ENCODE results near the gene CRIP3.

CRIP3 gene

DNA sequence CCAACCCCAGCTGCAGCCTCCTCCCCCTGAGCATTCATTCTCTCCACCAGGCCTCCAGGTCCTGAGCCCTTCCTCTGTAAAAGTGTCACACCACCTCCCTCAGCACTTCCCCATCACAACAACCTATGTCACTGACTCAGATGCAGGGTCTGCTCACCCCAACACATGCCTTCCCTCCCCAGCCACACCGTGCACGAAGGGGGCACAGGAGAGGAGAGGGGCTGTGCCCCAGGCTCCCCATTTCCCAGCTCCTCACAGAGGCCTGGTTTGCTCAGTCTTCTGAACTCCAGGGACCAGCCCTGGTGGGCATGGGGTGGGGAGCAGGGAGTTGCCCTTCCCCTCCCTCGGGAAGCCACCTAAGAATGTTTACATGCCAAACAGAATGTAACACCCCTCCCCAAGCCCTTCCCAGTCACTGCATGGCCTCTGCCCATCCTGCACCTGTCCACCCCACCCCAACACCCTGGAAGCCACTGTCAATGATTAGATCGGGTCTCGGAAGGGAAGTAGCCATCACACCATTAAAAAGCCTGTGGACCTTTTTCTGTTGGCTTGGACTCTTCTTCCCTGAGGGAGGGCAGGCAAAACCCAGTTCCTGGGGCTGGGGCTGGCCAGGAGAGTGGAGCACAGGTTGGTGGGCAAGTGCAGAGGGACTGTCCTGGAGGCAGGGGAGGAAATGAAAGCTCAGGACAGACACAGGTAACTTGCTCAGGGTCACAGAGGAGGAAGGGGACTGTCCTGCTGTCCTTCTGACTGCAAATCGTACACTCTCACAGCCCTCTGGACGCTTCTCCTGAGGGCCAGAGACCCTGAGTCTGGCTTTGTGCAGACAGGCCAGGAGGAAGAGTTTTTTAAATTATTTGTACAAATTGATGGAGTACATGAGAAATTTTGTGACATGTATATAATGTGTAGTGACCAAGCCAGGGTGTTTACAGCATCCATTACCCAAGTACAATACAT, 20.6 kb downstream of the CRIP3 start:
- no peak for DNase-seq (ENCODE audit: low read depth)

DNA sequence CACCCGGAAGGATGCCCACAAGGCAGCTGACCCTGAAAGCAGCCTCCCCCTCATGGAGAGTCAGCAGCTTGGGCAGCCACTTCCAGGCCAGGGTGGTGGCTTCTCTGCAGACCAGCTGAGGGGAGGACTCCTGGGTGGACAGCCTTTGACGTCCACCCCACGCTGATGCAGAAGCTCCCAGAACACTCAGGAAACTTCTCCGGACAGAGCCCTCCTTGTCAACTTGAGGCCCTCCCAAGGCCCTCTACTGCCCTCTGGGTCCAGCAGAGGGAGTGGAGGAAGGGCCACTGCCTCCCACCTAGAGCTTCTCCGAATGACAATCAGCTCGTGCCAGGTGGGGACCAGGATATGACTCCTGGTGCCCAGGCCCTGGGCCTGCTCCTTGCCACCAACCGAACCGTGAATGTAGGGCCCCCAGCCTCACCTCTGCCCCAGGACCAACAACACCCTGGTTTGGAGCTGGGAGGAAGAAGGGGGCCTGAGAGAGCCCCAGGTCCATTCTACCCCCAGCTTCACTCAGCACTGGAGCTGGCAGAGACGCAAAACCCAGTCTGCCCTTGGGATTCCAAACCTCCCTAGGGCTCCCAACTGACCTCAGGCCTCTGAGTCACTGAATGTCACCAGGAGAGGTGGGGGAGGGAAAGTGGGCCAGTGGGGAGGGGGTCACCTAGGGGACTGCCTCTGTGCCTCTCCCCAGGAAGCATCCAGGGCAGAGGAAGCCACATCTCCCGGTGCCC, 21.5 kb downstream of the CRIP3 start:
- no peak for DNase-seq (ENCODE audit: low read depth)

DNA sequence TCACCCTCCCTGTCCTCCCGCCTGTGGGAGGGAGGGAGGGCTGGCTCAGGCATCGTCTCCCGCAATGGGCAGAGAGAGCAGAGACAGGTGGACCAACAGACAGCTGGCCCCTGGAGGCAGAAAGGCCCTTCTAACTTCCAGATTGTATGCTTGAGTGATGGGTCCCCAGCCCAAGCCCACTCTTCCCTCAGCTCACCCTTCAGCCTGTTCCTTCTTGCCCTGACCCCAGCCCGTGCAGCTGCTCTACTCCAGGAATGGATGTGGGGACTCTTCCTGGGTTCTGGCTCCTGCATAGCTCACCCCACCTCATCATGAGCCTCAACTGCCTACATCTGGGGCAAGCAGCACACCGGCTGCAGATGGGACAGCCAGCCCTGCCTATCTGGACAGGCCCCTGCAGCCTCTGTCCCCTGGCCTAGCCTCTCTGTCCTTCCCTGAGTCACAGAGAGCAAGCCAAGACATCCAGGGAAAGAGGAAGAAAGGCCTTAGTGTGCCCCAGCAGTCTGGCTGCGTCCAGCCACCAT, 22.1 kb downstream of the CRIP3 start:
- DNase-seq (ENCODE audit: low read depth) = no peak

DNA sequence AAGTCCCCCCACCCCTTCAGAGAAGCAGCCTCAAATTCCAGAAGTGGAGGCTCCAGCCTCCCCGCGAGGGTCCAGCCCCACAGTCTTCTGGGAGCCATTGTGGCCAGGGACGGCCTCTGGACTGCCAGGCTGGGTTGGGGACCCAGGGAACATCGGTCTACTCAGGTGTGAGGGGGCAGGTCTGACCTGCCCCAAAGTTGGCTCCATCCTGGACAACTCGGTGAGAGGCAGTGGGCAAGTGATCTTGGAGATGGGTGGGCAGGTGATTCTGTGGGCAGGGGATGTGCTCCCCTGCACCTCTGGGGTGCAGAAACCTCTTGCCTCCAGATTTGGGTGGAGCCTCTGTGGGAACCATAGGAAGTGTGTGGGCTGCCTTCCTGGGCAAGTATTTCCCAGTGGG, 22.8 kb downstream of the CRIP3 start:
- DNase-seq (ENCODE audit: low read depth) = no peak

DNA sequence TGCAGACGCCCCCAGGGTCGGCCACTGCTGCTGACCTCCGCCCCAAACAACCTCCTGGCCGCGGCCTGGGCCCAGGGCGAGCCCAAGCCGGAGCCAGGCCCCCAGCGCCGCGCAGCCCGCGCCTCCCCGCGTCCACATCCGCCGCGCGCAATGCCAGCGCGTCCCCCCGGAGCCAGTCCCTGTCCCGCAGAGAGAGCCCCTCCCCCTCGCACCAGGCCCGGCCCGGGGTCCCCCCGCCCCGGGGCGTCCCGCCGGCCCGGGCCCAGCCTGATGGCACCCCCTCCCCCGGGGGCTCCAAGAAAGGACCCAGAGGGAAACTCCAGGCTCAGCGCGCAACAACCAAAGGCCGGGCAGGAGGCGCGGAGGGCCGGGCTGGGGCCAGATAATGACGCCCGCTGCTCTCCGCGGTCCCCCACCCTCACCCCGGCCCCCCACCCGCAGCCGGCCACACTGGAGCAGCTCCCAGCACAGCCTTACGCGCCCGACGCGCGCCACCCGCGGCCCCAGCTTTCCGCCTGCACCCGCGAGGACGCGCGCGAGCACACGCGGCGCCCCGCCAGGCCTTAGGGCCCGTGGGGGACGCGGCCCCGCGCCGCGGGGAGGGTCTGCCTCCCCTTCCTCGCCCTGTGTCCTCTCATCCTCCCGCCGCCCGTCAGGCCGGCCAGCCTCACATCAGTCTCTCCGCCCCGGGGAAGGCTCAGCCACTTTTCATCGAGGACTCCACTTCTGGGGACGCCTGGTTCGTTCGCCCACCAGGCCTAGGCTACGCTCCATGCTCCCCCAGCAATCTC, 23.4 kb downstream of the CRIP3 start:
- no peak for DNase-seq (ENCODE audit: low read depth)

DNA sequence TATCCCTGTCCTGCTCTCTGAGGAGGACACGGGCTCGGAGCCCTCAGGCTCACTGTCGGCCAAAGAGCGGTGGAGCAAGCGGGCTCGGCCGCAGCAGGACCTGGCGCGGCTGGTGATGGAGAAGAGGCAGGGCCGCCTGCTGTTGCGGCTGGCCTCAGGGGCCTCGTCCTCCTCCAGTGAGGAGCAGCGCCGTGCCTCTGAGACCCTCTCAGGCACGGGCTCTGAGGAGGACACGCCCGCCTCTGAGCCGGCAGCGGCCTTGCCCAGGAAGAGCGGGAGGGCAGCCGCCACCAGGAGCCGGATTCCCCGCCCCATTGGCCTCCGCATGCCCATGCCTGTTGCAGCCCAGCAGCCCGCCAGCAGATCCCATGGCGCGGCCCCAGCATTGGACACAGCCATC, 24.7 kb downstream of the CRIP3 start:
- no peak for DNase-seq (ENCODE audit: low read depth)

DNA sequence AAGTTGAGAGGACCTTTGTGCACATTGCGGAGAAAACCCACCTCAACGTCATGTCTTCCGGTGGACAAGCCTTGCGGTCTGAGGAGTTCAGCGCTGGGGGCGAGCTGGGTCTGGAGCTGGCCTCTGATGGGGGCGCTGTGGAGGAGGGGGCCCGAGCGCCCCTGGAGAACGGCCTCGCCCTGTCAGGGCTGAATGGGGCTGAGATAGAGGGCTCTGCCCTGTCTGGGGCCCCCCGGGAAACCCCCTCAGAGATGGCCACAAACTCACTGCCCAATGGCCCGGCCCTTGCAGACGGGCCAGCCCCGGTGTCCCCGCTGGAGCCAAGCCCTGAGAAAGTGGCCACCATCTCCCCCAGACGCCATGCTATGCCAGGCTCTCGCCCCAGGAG, 25.1 kb downstream of the CRIP3 start:
- no peak for DNase-seq (ENCODE audit: low read depth)

DNA sequence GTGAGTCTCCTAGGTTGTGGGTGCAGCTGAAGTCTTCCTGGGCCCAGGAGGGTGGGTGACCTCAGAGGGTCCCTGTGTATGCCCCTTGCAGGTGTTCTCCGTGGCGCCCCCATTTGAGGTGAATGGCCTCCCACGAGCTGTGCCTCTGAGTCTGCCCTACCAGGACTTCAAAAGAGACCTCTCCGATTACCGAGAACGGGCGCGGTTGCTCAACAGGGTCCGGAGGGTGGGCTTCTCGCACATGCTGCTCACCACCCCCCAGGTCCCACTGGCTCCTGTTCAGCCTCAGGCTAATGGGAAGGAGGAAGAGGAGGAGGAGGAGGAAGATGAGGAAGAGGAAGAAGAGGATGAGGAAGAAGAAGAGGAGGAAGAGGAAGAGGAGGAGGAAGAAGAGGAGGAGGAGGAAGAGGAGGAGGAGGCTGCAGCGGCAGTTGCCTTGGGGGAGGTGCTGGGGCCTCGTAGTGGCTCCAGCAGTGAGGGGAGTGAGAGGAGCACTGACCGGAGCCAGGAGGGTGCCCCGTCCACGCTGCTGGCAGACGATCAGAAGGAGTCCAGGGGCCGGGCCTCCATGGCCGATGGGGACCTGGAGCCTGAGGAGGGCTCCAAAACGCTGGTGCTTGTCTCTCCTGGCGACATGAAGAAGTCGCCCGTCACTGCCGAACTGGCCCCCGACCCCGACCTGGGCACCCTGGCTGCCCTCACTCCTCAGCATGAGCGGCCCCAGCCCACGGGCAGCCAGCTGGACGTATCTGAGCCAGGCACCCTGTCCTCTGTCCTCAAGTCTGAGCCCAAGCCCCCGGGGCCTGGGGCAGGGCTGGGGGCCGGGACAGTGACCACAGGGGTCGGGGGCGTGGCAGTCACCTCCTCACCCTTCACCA, 25.8 kb downstream of the CRIP3 start:
- DNase-seq (ENCODE audit: low read depth) = no peak

DNA sequence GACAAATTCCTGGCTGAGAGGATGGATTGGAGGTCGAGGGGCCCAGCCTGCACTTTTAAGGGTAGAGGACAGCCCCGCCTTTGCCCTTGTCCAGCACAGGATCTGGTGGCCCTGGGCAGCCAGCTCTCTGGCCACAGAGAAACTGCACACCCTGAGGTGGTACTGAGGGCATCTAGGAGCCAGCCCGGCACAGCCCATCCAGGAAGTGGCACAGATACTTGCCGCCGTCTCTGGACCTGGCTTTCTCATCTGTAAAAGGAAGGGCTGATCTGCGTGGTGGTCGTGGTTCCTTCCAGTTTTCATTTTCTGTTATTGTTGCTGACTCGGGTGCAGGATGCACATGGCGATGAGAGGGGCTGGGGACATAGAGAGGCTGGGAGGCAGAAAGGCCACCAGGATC, 26.6 kb downstream of the CRIP3 start:
- no peak for DNase-seq (ENCODE audit: low read depth)

DNA sequence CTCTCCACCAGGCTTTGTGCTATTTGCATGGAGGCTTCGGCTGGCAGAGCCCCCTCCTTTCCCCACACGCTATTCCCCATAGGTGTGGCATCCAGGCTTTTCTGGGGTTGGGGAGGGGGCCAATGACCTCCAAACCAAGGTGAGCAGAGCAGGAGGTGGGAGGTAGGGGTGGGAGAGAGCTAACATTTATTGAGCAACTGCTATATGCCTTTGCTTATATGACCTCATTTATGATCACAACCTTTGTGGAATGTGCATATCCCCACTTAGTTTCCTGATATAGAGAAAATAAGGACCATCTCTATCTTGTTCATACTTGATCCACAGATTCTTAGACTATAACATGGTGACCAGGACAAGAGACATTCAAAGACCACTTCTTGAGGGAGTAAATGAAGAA, 28.4 kb downstream of the CRIP3 start:
- DNase-seq (ENCODE audit: low read depth) = no peak

DNA sequence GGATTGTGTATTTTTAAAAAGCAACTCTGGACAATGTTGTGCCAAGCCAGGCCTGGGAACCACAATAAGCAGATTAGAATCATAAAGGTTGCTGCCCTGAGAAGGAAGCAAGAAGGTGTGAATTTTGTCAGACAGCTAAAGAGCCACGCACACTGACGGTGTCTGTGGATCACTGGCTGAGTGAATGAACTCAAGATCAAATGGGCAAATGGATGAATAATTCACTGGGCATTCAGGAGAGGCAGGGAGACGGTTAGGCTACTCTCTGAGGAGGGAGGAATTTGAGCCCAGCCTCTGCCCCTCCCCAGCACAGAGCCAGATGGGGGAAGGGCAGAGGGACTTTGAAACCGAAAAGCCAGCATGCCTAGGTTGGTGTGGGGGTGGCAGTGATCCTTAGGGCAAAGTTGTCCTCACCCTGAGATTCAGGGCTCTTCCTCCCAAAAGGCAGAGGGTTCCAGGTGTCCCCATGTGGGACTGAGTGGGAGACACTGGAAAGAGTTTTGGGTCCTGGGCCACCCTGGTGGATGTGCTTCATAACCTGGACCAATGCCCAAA, 30.0 kb downstream of the CRIP3 start:
- DNase-seq (ENCODE audit: low read depth) = no peak

DNA sequence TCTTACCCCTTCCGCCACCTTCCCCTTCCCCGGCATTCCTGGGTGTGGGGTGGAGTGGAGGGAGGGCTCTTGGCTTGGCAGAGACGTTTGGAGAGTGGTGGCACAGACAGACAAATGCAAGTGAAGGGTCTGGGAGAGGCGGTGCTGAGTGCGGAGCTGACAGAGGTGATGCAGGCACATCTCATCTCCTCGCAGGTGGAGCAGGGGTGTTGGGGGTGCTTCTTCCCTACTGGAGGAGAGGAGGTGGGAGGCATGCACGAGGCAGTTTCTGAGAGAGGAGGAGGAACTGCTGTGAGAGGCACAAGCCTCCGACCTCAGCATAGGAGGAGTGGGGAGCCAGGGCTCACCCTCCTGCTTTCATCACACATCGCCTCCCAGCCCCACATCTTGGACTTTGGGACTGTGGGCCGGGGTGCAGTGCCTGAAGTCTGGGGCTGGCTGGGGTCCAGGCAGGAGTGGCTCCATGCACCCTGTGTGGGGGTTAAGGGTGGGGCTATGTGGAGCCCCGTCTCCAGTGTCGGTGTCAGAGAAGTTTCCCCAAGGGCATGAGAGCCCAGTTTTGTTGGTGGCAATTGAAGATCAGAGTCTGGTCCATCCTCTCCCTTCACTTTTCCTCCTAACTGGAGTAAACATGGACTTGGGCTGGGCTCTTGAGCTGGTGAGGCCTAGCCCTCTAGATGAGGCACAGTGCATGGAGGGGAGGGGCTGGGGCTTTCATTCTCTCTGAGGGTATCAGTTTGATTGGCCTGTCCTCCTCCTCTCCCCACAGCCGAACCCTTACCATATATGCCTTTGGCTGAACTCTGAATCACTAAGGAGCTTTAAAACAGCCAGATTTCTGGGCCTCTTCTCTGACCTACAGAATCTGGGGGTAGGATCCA, 30.7 kb downstream of the CRIP3 start:
- DNase-seq (ENCODE audit: low read depth) = no peak

DNA sequence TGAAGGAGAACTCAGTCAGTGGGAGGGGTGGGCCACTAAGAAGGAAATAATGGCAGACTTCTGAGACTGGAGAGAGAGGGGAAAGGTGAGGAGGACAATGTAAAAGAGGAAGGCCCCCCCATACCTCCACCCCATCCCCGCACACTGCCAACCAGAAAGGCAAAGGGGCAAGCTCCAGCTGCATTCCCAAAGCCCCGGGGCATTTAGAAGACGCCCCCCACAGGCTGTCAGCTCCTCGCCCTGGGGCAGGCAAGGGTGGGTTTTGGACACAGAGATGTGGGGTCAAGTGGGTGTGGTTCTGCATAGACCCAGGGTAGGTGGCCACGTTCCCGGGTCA, 31.4 kb downstream of the CRIP3 start:
- DNase-seq (ENCODE audit: low read depth) = no peak

DNA sequence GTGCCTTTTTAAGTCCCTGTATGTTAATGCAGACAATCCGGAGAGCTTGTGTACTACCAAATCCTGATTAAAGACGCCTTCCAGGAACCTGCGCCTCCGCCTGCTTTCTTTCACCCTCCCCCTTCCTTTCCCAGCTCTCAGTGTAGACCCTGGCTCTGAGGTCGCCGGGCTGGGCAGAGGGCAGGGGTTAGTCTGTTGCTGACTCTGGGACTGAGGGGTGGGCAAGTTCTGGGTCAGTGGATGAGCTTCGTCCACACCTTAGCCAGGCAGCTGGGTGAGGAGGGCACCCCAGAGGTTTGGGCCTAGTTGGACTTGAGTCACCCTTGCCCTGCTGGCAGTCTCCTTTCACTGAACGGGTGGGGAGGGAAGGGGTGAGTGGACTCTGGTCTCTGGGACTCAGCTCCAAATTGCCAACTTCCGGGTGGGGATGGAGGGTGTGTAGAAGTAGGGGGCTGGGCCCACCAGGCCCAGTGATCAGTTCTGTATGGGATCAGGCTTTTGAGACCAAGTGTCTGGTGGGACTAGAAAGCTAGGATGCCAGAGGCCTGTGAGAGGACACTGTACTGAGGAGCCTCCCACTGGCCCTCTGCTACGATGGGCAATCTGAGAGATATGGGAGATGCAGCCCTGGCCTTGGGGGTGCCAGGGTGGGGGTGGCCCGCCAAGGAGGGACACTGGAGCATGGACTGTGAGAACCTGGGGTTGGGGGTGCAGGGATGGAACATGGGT, 31.9 kb downstream of the CRIP3 start:
- DNase-seq (ENCODE audit: low read depth) = no peak

DNA sequence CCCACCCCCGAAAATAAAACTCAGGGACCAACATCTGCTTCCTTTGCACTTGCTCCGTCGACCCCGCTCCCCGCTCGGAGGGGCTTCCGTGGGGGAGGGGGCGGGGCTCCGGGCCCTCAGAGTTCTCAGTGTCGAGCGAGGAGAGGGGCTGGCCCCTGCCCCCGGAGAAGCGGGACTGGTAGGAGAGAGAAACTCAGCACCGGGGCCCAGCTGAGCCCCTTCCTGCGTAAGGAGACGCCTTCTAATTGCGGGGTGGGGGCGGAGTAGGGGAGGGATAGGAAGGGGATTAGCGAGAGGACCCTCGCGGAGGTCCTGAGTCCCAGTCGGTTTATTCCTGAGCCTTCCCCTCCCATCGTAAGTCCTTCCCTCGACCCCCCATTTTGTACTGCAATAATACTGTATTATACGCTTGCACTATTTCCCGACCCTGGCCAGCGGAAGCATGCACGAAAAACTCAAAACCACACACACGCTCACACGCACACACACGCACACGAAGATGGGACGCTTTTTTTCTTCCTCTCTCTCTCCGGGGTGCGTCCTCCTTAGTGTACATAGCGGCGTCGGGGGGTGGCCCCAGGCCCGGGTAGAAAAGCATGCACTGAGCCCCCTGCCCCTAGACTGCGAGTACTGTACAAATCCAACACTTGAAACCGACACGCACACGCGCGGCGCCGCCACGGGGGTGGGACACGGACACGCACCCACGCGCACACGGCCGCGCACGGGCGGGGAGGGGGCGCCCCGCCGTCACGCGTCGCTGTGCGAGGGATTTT, 32.6 kb downstream of the CRIP3 start:
- no peak for DNase-seq (ENCODE audit: low read depth)

DNA sequence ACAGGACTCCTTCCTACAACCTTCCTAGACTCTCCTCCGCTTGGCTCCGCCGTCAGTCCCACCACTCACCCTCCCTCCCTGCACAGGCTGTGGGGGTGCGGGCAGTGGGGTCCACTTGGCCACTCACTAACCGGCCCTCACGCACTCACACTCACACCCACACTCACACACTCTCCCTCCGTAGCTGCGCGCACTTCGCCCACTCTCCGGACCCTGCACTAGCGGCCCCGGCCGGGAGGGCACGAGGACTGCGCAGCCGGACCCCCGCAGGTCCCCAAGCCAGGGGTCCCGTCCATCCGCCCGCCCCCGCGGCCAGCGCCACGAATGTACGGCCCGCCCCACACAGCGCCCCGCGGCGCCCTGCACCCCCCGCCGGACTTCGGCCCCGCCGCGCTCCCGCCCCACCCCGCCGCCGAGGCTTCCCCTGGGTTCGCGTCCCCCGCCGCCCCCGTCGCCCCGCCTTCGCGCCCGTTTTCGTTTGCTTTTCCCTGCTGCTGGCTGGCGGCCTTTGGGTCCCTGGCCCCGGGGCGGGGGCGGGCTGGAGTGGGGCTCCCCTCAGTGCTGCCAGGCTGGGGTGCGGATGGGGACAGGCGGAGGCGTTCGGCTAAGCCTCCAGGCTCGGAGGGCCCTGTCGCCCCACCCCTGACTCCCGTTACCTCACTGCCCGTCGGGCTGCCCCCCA, 33.6 kb downstream of the CRIP3 start:
- DNase-seq (ENCODE audit: low read depth) = no peak

DNA sequence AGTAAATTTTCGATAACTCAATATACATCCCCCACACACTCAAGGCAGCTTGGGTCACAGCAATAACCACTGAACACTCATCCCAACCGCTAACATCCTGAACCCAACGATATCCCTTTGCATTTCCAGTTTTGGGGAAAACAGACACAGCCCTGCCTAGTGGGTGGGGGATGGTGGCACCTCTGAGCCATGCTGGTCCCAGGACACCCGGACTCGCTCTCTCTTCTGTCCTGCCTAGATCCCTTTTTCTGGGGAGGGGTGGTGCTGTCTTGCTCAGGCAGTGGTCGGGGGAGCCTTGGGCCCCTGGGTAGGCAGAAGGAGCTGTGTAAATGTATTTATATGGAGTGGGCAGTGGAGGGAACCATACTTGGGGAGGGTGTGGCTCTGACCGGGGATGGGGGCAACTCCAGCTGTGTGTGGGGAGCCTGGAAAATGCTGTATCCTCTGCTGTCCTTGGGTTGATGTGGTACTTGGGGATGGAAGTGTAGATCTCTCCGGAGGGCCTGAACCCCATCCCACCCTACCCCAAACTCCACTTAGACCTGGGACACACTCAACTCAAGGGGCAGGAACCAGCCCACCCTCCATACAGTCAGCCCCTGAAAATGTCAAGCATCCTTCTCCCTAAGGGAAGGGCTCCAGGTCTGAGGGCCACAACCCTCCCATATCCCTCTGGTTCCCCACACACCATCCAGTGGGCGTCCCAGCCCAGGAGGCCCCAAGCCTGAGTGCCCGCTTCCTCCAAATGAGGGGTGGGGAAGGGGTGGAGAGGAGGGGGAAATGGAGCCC, 34.3 kb downstream of the CRIP3 start:
- DNase-seq (ENCODE audit: low read depth) = no peak
